WTC11 (cell line): ENCODE data around the gene RABEP1. TPM values are rescaled to one million over a fixed set of nuclear protein-coding genes. Genes with fewer than 3 reads are reported as not detected.

Source experiments
- ATAC-seq: fragments of 200-7000 bp; cut with Tn5 transposase; 2 replicates; pipeline ENCODE4 v1.10.0; 2021; ENCODE audit warnings: mild to moderate bottlenecking, moderate library complexity
- CTCF ChIA-PET: fragments of 300-600 bp; sonication (Branson Sonifier 250); formaldehyde crosslinking; loops from one replicate; lab custom pipeline; 2021; ENCODE audit warnings: antibody characterized with exemption; lab: Charles Lee
- POLR2A ChIA-PET: fragments of 350-600 bp; sonication (Branson Sonifier 250); formaldehyde crosslinking; loops from one replicate; lab custom pipeline; 2021; ENCODE audit warnings: antibody characterized with exemption; lab: Charles Lee
- DNase-seq: peaks from one replicate; pipeline ENCODE4 v3.0.0; 2021; ENCODE audit warnings: low spot score
- H3K27ac Mint-ChIP-seq: 2 replicates; pipeline ENCODE4 v1.8.0; 2021; ENCODE audit warnings: mixed read lengths
- H3K27me3 Mint-ChIP-seq: 2 replicates; pipeline ENCODE4 v1.8.0; 2021; ENCODE audit warnings: low read depth, mild to moderate bottlenecking, moderate library complexity, mixed read lengths
- H3K36me3 Mint-ChIP-seq: 2 replicates; pipeline ENCODE4 v1.8.0; 2021; ENCODE audit warnings: mixed read lengths
- H3K4me1 Mint-ChIP-seq: 2 replicates; pipeline ENCODE4 v1.8.0; 2022; ENCODE audit warnings: mixed read lengths
- H3K4me3 Mint-ChIP-seq: 2 replicates; pipeline ENCODE4 v1.8.0; 2021; ENCODE audit warnings: mild to moderate bottlenecking, moderate library complexity, mixed read lengths
- H3K9me3 Mint-ChIP-seq: 2 replicates; pipeline ENCODE4 v1.8.0; 2021; ENCODE audit warnings: mixed read lengths
- AFF4 ChIP-seq: sonication (generic); formaldehyde crosslinking; IDR thresholded peaks from 2 replicates; pipeline ENCODE4 v1.8.1; 2023; ENCODE audit warnings: mild to moderate bottlenecking, missing genetic modification reagents, borderline replicate concordance
- ATF1 ChIP-seq: sonication (generic); formaldehyde crosslinking; IDR thresholded peaks from 2 replicates; pipeline ENCODE4 v1.8.1; 2023; ENCODE audit warnings: mild to moderate bottlenecking, moderate library complexity, missing genetic modification reagents
- E2F4 ChIP-seq: sonication (generic); formaldehyde crosslinking; IDR thresholded peaks from 2 replicates; pipeline ENCODE4 v1.8.1; 2022; ENCODE audit warnings: low read depth, mild to moderate bottlenecking, moderate library complexity, missing genetic modification reagents, borderline replicate concordance
- E2F5 ChIP-seq: sonication (generic); formaldehyde crosslinking; IDR thresholded peaks from 2 replicates; pipeline ENCODE4 v1.8.1; 2022; ENCODE audit warnings: mild to moderate bottlenecking, moderate library complexity, missing genetic modification reagents
- ESRRA ChIP-seq: sonication (generic); formaldehyde crosslinking; IDR thresholded peaks from 2 replicates; pipeline ENCODE4 v1.8.1; 2022; ENCODE audit warnings: mild to moderate bottlenecking, missing genetic modification reagents, borderline replicate concordance
- GRHL2 ChIP-seq: fragments of 250-450 bp; sonication (Bioruptor Pico); IDR thresholded peaks from 2 replicates; pipeline ENCODE4 v1.8.0; 2022; ENCODE audit warnings: mild to moderate bottlenecking, moderate library complexity; ENCODE audit not compliant: insufficient replicate concordance, severe bottlenecking
- IRF1 ChIP-seq: sonication (generic); formaldehyde crosslinking; IDR thresholded peaks from 2 replicates; pipeline ENCODE4 v1.8.0; 2023; ENCODE audit warnings: missing genetic modification reagents
- JAZF1 ChIP-seq: fragments of 250-450 bp; sonication (Bioruptor Pico); IDR thresholded peaks from 2 replicates; pipeline ENCODE4 v1.9.0; 2021; ENCODE audit warnings: moderate library complexity, mild to moderate bottlenecking, inconsistent platforms
- JUN ChIP-seq: sonication (generic); formaldehyde crosslinking; IDR thresholded peaks from 2 replicates; pipeline ENCODE4 v1.8.0; 2023; ENCODE audit warnings: mild to moderate bottlenecking, missing genetic modification reagents
- OVOL2 ChIP-seq: fragments of 250-450 bp; sonication (Bioruptor Pico); IDR thresholded peaks from 2 replicates; pipeline ENCODE4 v1.9.0; 2021; ENCODE audit warnings: mild to moderate bottlenecking, borderline replicate concordance
- SP1 ChIP-seq: sonication (generic); formaldehyde crosslinking; conservative IDR thresholded peaks from 2 replicates; pipeline ENCODE4 v1.8.1; 2022; ENCODE audit warnings: missing genetic modification reagents
- STAT6 ChIP-seq: sonication (generic); formaldehyde crosslinking; conservative IDR thresholded peaks from 2 replicates; pipeline ENCODE4 v1.8.1; 2023; ENCODE audit warnings: mild to moderate bottlenecking, low read depth, missing genetic modification reagents, moderate library complexity
- TEAD4 ChIP-seq: sonication (generic); formaldehyde crosslinking; IDR thresholded peaks from 2 replicates; pipeline ENCODE4 v1.8.0; 2022; ENCODE audit warnings: mild to moderate bottlenecking, missing genetic modification reagents
- USF2 ChIP-seq: sonication (generic); formaldehyde crosslinking; IDR thresholded peaks from 2 replicates; pipeline ENCODE4 v1.8.1; 2023; ENCODE audit warnings: mild to moderate bottlenecking, missing genetic modification reagents, moderate library complexity
- ZBTB21 ChIP-seq: sonication (generic); formaldehyde crosslinking; IDR thresholded peaks from 2 replicates; pipeline ENCODE4 v1.8.1; 2023; ENCODE audit warnings: mild to moderate bottlenecking, missing genetic modification reagents, borderline replicate concordance
- ZMAT4 ChIP-seq: fragments of 250-450 bp; sonication (Bioruptor Pico); IDR thresholded peaks from 2 replicates; pipeline ENCODE4 v1.9.0; 2021; ENCODE audit warnings: mild to moderate bottlenecking
- ZNF317 ChIP-seq: sonication (generic); formaldehyde crosslinking; IDR thresholded peaks from 2 replicates; pipeline ENCODE4 v1.8.1; 2023; ENCODE audit warnings: low read depth, mild to moderate bottlenecking, moderate library complexity, missing genetic modification reagents, borderline replicate concordance
- ZNF396 ChIP-seq: fragments of 250-450 bp; sonication (Bioruptor Pico); IDR thresholded peaks from 2 replicates; pipeline ENCODE4 v1.8.0; 2021; ENCODE audit warnings: mild to moderate bottlenecking, moderate library complexity, borderline replicate concordance
- ZNF425 ChIP-seq: fragments of 250-450 bp; sonication (Bioruptor Pico); conservative IDR thresholded peaks from 2 replicates; pipeline ENCODE4 v1.9.0; 2021; ENCODE audit warnings: mild to moderate bottlenecking
- ZNF512 ChIP-seq: sonication (generic); formaldehyde crosslinking; IDR thresholded peaks from 2 replicates; pipeline ENCODE4 v1.8.1; 2022; ENCODE audit warnings: missing genetic modification reagents, borderline replicate concordance
- total RNA-seq: library from RNA; stranded (reverse); gene quantifications from 3 replicates; pipeline ENCODE4 v1.2.3, GENCODE V29; 2021

Gene RABEP1
- total RNA-seq, 1 experiment from 2014 or later, result 40.9 TPM

GRCh38 chr17:5365831-5366230 is 83.7 kb downstream of the RABEP1 start:
- no peaks in the 10 kb centered on the region for H3K27me3 Mint-ChIP-seq
- DNase-seq, result no peak
- CTCF ChIA-PET, result no interaction called here
- peaks cover 39% of the 10 kb centered on the region for H3K36me3 Mint-ChIP-seq
- ATAC-seq, result no peak
- H3K27ac Mint-ChIP-seq, result no peak overlapping the region
- H3K4me1 Mint-ChIP-seq, result peaks cover 18% of the 10 kb centered on the region
- POLR2A ChIA-PET, result no interaction called here
- no peaks in the 10 kb centered on the region for H3K9me3 Mint-ChIP-seq
- no peak overlapping the region for H3K4me3 Mint-ChIP-seq
- no peak for TF ChIP-seq USF2 (CRISPR knock-in tag)
- TF ChIP-seq JUN (CRISPR knock-in tag), result no peak
- no peak for TF ChIP-seq GRHL2 (CRISPR knock-in tag)
- no peak for TF ChIP-seq ZBTB21 (CRISPR knock-in tag)
- TF ChIP-seq AFF4 (CRISPR knock-in tag), result no peak
- no peak for TF ChIP-seq ZNF317 (CRISPR knock-in tag)
- no peak for TF ChIP-seq E2F5
- TF ChIP-seq ZNF425 (CRISPR knock-in tag), result no peak
- no peak for TF ChIP-seq E2F4 (CRISPR knock-in tag)

GRCh38 chr17:5370411-5370810 is 88.3 kb downstream of the RABEP1 start:
- Mint-ChIP-seq H3K4me1 (peaks cover 3% of the 10 kb centered on the region; the same call in 1 of the 2 replicates), H3K36me3 (peaks cover 48% of the 10 kb centered on the region), H3K4me3 (no peak overlapping the region), H3K27ac (no peak overlapping the region), H3K9me3 (no peaks in the 10 kb centered on the region), H3K27me3 (no peaks in the 10 kb centered on the region)
- POLR2A ChIA-PET, result no interaction called here
- ATAC-seq (no peak), DNase-seq (no peak)
- CTCF ChIA-PET, result no interaction called here
- TF ChIP-seq ZNF396, result no peak
- no peak for TF ChIP-seq ZNF512 (CRISPR knock-in tag)
- TF ChIP-seq ATF1 (CRISPR knock-in tag), result no peak
- TF ChIP-seq ZNF317 (CRISPR knock-in tag), result no peak
- TF ChIP-seq OVOL2 (CRISPR knock-in tag), result no peak
- no peak for TF ChIP-seq SP1
- no peak for TF ChIP-seq JUN (CRISPR knock-in tag)
- TF ChIP-seq STAT6, result no peak
- no peak for TF ChIP-seq ZMAT4 (CRISPR knock-in tag)
- TF ChIP-seq TEAD4 (CRISPR knock-in tag), result no peak
- no peak for TF ChIP-seq ESRRA (CRISPR knock-in tag)
- no peak for TF ChIP-seq IRF1 (CRISPR knock-in tag)
- TF ChIP-seq JAZF1 (CRISPR knock-in tag), result no peak
